B cell (primary cell): ENCODE measurements around the gene RBM33. TPM values are rescaled to one million over a fixed set of nuclear protein-coding genes. Genes with fewer than 3 reads are reported as not detected.

Experiments
- ATAC-seq: fragments of 200-7000 bp; cut with Tn5 transposase; one replicate; pipeline ENCODE4 v1.10.0; 2021; ENCODE audit warnings: low read depth, mild to moderate bottlenecking, moderate number of reproducible peaks, moderate library complexity
- CTCF ChIA-PET: fragments of 350-600 bp; sonication (Branson Sonifier 250); formaldehyde crosslinking; loops from one replicate; lab custom pipeline; 2021; ENCODE audit warnings: antibody characterized with exemption, inconsistent platforms; lab: Charles Lee
- POLR2A ChIA-PET: fragments of 350-600 bp; sonication (Branson Sonifier 250); formaldehyde crosslinking; loops from one replicate; lab custom pipeline; 2021; ENCODE audit warnings: antibody characterized with exemption; lab: Charles Lee
- DNase-seq: peaks from one replicate; pipeline ENCODE4 v3.0.0; 2013
- H2AFZ ChIP-seq: 2 replicates; pipeline ENCODE4 v1.6.1; 2012; ENCODE audit warnings: mild to moderate bottlenecking, low read depth, low read length; ENCODE audit not compliant: insufficient read depth, poor library complexity, severe bottlenecking
- H3K27ac ChIP-seq, 2 donors: 1 replicate in 1 of 2; 2 replicates in 1 of 2; pipeline ENCODE4 v1.5.1; 2012 to 2013; ENCODE audit warnings: low read length in 2 of 2, mild to moderate bottlenecking in 2 of 2, moderate library complexity in 1 of 2
- H3K27me3 ChIP-seq, 4 experiments: fragments of 200-600 bp in 1 of 4; sonication (generic) in 1 of 4; replicated peaks in 1 of 4; 1 replicate in 2 of 4; 2 replicates in 2 of 4; pipeline versions ENCODE4 v1.6.1 to v1.7.0; 2013 to 2016; ENCODE audit warnings: low read length in 3 of 4, mild to moderate bottlenecking in 2 of 4, mixed read lengths in 1 of 4, moderate library complexity in 1 of 4; ENCODE audit not compliant: insufficient read depth in 4 of 4, control insufficient read depth in 3 of 4; ENCODE audit errors: control extremely low read depth in 1 of 4
- H3K36me3 ChIP-seq, 2 experiments: replicated peaks in 1 of 2; 1 replicate in 1 of 2; 2 replicates in 1 of 2; pipeline versions ENCODE4 v1.6.1 to v1.7.1; 2013; ENCODE audit warnings: low read length in 1 of 2; ENCODE audit not compliant: insufficient read depth in 2 of 2, control insufficient read depth in 1 of 2; ENCODE audit errors: control extremely low read depth in 1 of 2, extremely low read depth in 1 of 2
- H3K4me1 ChIP-seq, 2 donors: fragments of 200-600 bp in 1 of 2; sonication (generic) in 1 of 2; 1 replicate in 1 of 2; 2 replicates in 1 of 2; pipeline versions ENCODE4 v1.5.1 to v1.6.1; 2013 to 2017; ENCODE audit warnings: low read length in 2 of 2; ENCODE audit not compliant: control insufficient read depth in 2 of 2, insufficient read depth in 2 of 2
- H3K4me2 ChIP-seq: replicated peaks from 2 replicates; pipeline ENCODE3; 2012; ENCODE audit warnings: mild to moderate bottlenecking, low read depth, low read length; ENCODE audit not compliant: poor library complexity, severe bottlenecking
- H3K4me3 ChIP-seq, 5 experiments: fragments of 200-600 bp in 1 of 5; sonication (generic) in 1 of 5; 1 replicate in 3 of 5; 2 replicates in 2 of 5; pipeline versions ENCODE4 v1.5.1 to v1.7.0; 2011 to 2016; ENCODE audit warnings: low read length in 4 of 5, mild to moderate bottlenecking in 4 of 5, low read depth in 2 of 5, control low read depth in 1 of 5, moderate library complexity in 1 of 5; ENCODE audit not compliant: insufficient read depth in 1 of 5; ENCODE audit errors: control extremely low read depth in 1 of 5, extremely low read depth in 1 of 5
- H3K79me2 ChIP-seq: fragments of 200-600 bp; sonication (generic); one replicate; pipeline ENCODE4 v1.6.0; 2016; ENCODE audit warnings: low read length; ENCODE audit not compliant: control insufficient read depth, insufficient read depth
- H3K9ac ChIP-seq: fragments of 200-600 bp; sonication (generic); 2 replicates; pipeline ENCODE4 v1.6.1; 2017; ENCODE audit warnings: mild to moderate bottlenecking, low read length, moderate library complexity
- H3K9me3 ChIP-seq, 3 donors: one replicate each; pipeline versions ENCODE4 v1.6.1 to v1.7.1; 2013; ENCODE audit warnings: low read length in 2 of 3; ENCODE audit not compliant: control insufficient read depth in 2 of 3, insufficient read depth in 1 of 3; ENCODE audit errors: control extremely low read depth in 1 of 3
- H4K20me1 ChIP-seq: 2 replicates; pipeline ENCODE4 v1.6.0; 2012; ENCODE audit warnings: mild to moderate bottlenecking, low read length; ENCODE audit not compliant: insufficient read depth, control insufficient read depth, poor library complexity, severe bottlenecking
- H3K27ac Mint-ChIP-seq: one replicate; pipeline ENCODE4 v1.8.0; 2021; ENCODE audit warnings: mixed read lengths
- H3K27me3 Mint-ChIP-seq: one replicate; pipeline ENCODE4 v1.8.0; 2021; ENCODE audit warnings: mixed read lengths
- H3K4me1 Mint-ChIP-seq: one replicate; pipeline ENCODE4 v1.8.0; 2021; ENCODE audit warnings: mixed read lengths
- H3K4me3 Mint-ChIP-seq: one replicate; pipeline ENCODE4 v1.8.0; 2021; ENCODE audit warnings: mixed read lengths
- H3K9me3 Mint-ChIP-seq: one replicate; pipeline ENCODE4 v1.8.0; 2022; ENCODE audit warnings: mixed read lengths; ENCODE audit not compliant: insufficient read depth
- CTCF ChIP-seq: fragments of 200-600 bp; IDR thresholded peaks from one replicate; pipeline ENCODE4 v1.8.0; 2022; ENCODE audit warnings: antibody characterized with exemption, mild to moderate bottlenecking
- EZH2 ChIP-seq: IDR thresholded peaks from 2 replicates; pipeline ENCODE4 v1.6.1; 2012; ENCODE audit warnings: borderline replicate concordance, low read depth, mild to moderate bottlenecking, moderate library complexity, low read length; ENCODE audit not compliant: insufficient read depth, poor library complexity, severe bottlenecking
- WGBS: methylation state at CpG from one replicate; pipeline ENCODE4 v1.1.5; 2013; ENCODE audit warnings: missing lambda C conversion rate; ENCODE audit not compliant: insufficient coverage; 5-methylcytosine and 5-hydroxymethylcytosine counted together
- intact Hi-C: fragments of 100-400 bp; cut with micrococcal nuclease; formaldehyde crosslinking; loops from one replicate; pipeline ENCODE4 v1.10.0; 2022
- polyA plus RNA-seq: library from polyadenylated mRNA; depleted of rRNA; stranded (reverse); fragments of >200 nt; gene quantifications from 2 replicates; pipeline ENCODE4 v1.2.3, GENCODE V29; 2012
- total RNA-seq, 2 donors: library from RNA; stranded (reverse); fragments of 120-200 nt in 1 of 2; gene quantifications; 1 replicate in 1 of 2; 2 replicates in 1 of 2; pipeline versions ENCODE4 v1.2.3 to v1.2.4, GENCODE V29; 2013 to 2022

Gene RBM33
- total and polyA plus RNA-seq, 2 donors (not counting 1 experiment from before 2014, with no cell fraction given): 33.5 to 189 TPM

- DNase-seq (no peak), ATAC-seq (no peak)
- Histone ChIP-seq H3K9ac (no peak overlapping the region), H3K27ac (no peak overlapping the region), H3K9me3 (no peaks in the 10 kb centered on the region), H3K4me1 (no peaks in the 10 kb centered on the region), H3K36me3 (no peaks in the 10 kb centered on the region), H2AFZ (no peak overlapping the region), H3K79me2 (no peaks in the 10 kb centered on the region), H4K20me1 (no peaks in the 10 kb centered on the region), H3K27me3 (no peaks in the 10 kb centered on the region), H3K4me3 (no peak overlapping the region), H3K4me2 (no peak overlapping the region)
- 93% methylated on average over 13 of the region's 16 CpGs for WGBS
- TF ChIP-seq CTCF (no peak), EZH2 (no peak)
- H3K27me3 Mint-ChIP-seq: peaks cover 4% of the 10 kb centered on the region
- no peak overlapping the region for H3K27ac Mint-ChIP-seq
- peaks cover 3% of the 10 kb centered on the region for H3K9me3 Mint-ChIP-seq
- intact Hi-C loops: no loop called here
- POLR2A ChIA-PET: no interaction called here
- no peak overlapping the region for H3K4me3 Mint-ChIP-seq
- CTCF ChIA-PET: interaction anchor here (2.2 kb wide), 1 partner anchor 20 kb away, joined by 7 read pairs; no protein-coding TSS in a partner anchor
- no peaks in the 10 kb centered on the region for H3K4me1 Mint-ChIP-seq
Observed at GRCh38 chr7:155618708-155619633, 25.5 kb upstream of the RBM33 start.

- H3K9me3 ChIP-seq: no peaks in the 10 kb centered on the region
- no peak overlapping the region for H3K9ac ChIP-seq
- no peaks in the 10 kb centered on the region for H3K27me3 ChIP-seq
- DNase-seq (no peak), ATAC-seq (no peak)
- H3K4me1 Mint-ChIP-seq: no peaks in the 10 kb centered on the region
- H4K20me1 ChIP-seq: no peaks in the 10 kb centered on the region
- no peaks in the 10 kb centered on the region for H3K36me3 ChIP-seq
- peaks cover 4% of the 10 kb centered on the region for H3K27me3 Mint-ChIP-seq
- H3K4me3 ChIP-seq: no peak overlapping the region
- peaks cover 3% of the 10 kb centered on the region for H3K9me3 Mint-ChIP-seq
- H3K4me2 ChIP-seq: no peak overlapping the region
- no peak for TF ChIP-seq CTCF
- no peak for TF ChIP-seq EZH2
- H3K4me3 Mint-ChIP-seq: no peak overlapping the region
- CTCF ChIA-PET: no interaction called here
- 100% methylated on average over 5 of the region's 7 CpGs for WGBS
- intact Hi-C loops: no loop called here
- H3K27ac Mint-ChIP-seq: no peak overlapping the region
- H3K4me1 ChIP-seq: no peaks in the 10 kb centered on the region
- no peak overlapping the region for H3K27ac ChIP-seq
- POLR2A ChIA-PET: no interaction called here
- no peaks in the 10 kb centered on the region for H3K79me2 ChIP-seq
- no peak overlapping the region for H2AFZ ChIP-seq
Observed at GRCh38 chr7:155619634-155620271, 24.7 kb upstream of the RBM33 start.
